Measurements from ENCODE around the gene ITIH4.
A peak's percentile ranks its signal among the peaks of the same experiment; 100 is the strongest.

The ITIH4 gene

DNA sequence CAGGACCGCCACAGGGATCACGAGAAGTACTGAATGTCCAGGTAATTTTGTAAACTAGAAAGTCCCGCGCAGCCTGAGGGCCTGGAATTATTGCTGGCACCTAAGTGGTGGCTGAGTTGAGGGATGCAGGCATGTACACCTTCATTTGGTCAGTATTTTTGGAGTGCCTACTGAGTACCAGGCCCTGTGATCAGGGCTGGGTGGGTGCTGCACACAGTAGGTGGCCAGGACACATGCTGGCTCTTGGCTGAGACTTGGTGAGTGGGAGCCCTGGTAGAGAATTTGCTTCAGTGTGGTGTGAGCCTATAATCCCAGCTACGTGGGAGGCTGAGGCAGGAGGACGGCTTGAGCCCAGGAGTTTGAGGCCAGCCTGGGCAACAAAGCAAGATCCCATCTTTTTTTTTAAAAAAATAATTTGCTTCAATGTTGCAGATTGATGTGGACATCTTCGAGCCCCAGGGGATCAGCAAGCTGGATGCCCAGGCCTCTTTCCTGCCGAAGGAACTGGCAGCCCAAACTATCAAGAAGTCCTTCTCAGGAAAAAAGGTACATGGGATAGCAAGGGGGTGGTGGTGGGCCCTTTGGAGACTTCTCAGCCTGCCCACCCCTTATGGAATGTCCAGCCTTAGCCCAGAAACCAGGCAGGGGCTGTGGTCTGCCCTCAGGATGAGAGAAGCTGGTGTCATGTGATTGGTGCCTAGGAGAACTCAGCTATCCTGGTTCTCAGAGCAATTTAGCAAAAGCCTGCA is 50.5 kb downstream of the ITIH4 start:
- DNase-seq = peak; percentile 8

DNA sequence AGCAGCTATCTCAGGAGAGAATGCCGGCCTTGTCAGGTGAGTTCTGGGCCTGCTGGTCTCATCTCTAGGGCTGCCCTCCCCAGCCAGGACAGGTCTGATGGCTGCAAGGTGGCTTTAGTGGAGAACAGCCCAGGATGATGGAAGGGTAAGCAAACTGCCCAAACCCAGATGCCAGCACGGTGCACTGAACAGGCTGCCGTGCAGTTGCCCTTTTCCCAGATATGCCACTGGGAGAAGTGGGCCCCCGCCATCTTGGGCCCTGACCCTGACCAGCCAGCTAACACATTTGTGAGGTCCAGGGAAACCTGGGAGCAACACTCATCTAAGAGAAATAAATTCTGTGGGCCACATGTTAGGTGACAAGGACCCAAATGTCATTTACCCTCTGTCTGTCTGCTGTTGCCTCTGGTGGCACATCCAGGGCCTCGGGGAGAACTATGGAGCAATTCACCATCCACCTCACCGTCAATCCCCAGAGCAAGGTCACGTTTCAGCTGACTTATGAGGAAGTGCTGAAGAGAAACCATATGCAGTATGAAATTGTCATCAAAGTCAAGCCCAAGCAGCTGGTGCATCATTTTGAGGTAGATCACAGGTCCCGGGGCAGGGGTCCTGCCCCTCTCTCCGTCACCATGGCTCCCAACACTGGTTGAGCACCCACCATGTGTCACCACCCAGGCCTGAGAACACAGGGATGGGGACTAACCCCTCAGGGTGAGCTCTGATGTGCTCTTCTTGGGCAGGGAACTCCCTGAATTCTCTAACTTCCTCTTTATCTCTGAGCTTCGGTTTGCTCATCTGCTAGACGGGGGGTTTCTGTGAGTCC is 51.2 kb downstream of the ITIH4 start:
- peak; percentile 13 for DNase-seq

DNA sequence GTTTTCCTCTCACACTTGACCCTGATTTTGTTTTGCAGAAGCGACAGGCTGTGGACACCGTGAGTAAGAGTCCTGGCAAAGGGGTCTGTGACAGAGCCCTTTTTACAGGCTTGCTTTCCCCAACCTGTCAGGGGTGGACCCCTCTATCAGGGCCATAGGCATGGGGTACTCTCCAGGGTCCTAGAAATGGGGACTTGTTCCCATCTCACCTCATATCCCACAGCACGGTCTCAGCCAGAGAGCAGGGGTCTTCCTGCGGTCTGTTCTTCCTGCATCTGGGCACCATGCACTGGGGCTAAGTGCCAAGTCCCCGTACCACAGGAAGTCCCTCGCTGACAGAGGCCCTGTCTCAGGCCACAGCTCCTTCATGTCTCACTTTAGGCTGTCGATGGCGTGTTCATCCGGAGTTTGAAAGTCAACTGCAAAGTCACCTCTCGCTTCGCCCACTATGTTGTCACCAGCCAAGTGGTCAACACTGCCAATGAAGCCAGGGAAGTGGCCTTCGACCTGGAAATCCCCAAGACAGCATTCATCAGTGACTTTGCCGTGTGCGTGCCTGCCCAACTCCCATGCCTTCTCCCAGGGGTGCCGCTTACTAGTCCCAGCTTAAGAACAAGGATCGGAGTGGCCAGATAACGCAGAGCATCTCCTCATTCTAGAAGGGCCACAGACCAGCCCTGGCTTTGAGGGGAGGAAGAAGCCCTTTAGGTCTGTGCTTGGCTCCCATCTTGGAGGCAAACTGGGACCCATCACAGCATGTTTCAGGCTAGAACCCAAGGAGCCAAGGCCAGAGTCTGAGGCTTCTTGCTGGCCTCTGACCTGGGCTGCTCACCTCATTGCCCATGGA is 52.3 kb downstream of the ITIH4 start:
- DNase-seq = peak; percentile 10

DNA sequence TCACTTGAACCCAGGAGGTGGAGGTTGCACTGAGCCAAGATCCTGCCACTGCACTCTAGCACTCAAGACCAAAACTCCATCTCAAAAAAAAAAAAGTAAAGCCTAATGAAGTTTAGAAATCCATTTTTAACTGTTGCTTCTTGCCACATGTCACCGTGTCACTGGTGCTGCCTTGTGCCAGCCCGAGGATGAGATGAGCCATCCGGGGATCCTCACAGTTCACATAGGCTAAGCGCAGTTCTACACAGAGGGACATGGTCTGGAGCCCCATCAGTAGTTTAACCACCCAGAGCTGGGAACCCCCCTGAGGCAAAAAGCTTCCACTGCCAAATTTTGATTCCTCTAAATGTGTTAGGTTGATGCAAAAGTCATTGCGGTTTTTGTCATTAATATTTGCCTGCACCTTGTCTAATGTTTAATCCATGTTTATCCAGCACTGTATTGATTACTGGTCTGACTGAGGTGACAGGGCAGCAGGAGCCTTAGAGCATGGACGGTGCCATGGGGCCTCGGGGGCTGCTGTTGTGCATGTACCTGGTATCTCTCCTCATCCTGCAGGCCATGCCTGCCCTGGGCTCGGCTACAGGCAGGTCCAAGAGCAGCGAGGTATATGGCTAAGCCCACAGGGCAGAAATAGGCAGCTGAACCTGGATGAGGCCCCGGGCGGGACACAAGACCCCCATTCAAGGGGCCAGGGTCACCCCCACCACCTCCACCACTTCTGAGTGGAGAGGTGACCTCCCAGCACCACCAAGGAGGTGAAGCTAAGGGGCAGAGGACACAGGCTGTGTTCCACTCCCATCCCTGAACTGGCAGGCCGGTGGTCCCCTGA is 53.1 kb downstream of the ITIH4 start, which contains the start of gene ITIH1:
Gene ITIH1, plus strand, starts transcription at position 473 of the 832 bp plus-strand sequence. Its CDS starts 17 bp downstream, at position 490.
- peak; percentile 11 for DNase-seq

DNA sequence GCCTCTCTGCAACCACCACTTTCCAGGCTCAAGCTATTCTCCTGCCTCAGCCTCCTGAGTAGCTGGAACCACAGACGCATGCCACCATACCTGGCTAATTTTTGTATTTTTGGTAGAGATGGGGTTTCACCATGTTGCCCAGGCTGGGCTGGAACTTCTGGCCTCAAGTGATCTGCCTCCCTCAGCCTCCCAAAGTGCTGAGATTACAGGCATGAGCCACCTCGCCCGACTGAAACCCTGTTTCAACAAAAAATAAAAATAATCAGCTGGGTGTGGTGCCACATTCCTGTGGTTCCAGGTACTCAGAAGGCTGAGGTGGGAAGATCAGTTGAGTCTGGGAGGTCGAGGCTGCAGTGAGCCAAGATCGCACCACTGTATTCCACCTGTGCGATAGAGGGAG is 54.0 kb downstream of the ITIH4 start:
- peak; percentile 4 for DNase-seq

DNA sequence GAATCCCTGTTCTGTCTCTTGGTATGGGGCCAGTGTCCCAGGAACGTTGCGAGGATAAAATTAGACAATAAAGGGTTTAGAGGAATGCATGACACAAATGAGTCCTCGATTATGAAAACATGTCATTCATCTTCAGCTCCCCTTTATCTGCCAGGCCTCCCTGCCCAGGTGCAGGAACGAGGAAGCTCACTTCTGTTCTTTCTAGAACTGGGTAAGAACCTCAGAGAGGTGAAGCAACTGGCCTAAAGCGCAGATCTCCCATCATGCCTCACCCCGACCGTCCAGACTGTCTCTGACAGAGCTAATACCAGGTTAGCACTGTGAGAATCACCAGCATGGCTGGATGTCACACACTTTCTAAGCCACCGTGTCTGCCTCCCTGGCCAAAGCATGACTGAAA is 54.6 kb downstream of the ITIH4 start:
- peak; percentile 9 for DNase-seq

DNA sequence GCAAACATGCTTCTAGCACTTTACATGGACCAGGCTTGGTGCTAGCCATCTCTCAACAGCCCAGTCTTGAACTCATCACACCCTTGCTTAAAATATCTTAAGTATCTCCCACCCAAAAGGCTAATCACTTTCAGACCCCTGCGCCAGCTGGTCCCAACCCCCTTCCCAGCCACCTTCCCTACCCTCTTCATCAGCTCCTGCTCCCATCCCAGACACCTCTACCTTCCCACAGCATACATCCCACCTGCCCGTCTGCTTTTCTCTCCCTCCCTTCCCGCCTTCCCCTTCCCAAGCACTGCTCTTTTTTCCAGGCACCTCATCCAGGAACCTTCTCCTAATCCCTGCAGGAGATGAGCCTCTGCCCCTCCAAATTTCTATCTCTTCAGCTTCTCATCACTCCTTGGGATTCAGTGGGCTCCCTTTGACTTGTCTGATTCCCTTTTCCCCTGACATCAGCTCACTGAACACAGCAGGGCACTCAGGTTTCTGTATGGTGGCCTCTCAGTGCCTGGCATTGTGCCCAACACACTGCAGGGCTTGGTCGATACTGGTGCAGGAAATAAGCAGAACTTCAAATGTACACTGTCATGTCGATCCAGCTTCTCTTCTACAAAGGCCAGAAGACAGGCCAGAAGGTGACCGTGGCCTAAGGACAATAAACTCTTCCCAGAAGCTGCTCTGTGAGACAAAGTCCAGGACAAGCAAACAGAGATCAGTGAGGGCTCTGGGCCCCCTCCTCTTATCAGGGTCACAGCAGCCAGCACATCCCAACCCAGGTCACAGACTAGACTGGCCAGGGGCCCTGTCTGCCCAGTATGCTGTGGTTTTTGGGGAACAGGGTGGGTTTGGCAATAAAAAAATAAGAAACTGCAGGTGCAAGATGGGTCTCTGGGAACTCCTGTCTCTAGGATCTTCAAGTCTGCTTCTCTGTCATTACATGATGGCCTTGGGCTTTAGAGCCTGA is 55.3 kb downstream of the ITIH4 start:
- peak; percentile 19 for DNase-seq

DNA sequence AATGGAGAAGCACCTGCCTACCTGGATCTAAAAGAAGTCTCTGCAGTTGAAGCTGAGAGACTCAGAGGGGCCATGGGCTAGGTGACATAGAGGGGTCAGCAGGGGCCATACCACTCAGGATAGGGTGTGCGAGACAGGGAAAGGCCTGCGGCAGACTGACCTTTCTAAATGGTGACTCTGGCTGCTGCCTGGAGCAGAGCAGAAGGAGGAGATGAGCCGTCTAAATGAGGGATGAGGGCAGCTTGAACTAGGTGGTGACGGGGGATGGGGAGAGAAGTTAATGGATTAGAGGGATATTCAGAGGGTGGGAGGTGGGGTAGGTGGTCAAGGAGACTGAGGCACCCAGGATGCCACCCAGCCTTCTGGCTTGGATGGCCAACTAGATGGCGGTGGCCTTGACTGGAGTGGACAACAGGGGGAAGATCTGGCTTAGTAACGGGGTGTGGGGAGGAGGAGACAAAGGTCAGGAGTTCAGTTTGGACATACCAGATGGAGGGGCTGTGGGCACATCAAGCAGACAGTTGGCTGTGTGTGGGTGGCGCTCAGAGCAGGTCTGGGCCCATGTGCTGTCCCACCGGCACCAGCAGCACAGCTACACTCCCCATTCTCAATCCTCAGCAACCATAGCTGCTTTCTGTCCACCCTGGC is 56.3 kb downstream of the ITIH4 start:
- DNase-seq = peak; percentile 7

DNA sequence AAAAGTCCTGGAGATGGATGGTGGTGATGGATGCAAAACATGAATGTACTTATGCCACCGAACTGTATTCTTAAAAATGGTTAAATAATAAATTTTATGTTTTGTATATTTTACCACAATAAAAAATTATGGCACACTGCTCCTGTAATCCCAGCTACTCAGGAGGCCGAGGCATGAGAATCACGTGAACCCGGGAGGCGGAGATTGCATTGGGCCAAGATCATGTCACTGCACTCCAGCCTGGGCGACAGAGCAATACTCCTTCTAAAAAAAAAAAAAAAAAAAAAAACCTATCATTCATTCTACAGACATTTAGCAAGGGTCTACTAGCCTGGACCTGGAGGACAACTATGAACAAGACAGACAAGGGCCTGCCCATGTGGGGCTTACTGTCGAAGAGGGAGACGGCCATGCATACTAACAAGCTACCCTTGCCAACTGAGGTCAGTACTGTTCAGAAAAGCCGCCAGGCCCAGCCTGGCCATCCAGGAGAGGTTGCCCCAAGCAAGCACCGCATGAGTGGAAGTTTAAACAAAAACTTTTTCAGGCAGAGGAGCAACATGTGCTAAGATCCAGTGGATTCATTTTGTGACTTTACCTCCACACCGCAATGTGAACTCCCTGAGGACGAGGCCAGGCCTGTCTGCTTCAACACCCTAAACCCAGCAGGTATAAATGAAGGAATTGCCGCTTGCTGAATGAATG is 57.0 kb downstream of the ITIH4 start:
- DNase-seq = peak; percentile 5

DNA sequence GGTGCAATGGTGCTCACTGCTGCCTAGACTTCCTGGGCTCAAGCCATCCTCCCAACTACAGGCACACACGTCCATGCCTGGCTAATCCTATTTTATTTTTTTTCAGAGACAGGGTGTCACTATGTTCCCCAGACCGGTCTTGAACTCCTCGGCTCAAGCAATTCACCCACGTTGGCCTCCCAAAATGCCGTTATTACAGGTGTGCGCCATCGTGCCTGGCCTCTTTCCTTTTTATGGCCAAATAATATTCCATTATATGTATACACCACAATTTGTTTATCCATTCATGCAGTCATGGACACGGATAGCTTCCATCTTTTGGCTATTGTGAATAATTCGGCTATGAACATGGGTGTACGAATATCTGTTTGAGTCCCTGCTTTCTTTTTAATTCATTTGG is 58.8 kb downstream of the ITIH4 start:
- DNase-seq = no peak

DNA sequence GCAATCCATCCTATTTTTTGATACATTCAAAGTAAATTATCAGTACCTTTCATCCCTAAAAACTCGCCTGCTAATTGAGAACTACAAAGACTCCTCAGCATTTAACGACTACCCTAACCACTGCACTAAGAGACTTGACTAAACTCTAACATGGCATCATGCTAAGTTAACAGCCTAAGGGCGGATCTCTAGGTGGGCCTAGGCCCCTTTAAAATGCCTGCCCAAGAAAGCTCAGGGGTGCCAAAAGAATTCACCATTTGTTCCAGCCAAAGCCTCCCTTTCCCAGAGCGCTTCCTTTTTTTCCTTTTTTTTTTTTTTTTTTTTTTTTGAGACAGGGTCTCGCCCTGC is 59.2 kb downstream of the ITIH4 start:
- no peak for DNase-seq

DNA sequence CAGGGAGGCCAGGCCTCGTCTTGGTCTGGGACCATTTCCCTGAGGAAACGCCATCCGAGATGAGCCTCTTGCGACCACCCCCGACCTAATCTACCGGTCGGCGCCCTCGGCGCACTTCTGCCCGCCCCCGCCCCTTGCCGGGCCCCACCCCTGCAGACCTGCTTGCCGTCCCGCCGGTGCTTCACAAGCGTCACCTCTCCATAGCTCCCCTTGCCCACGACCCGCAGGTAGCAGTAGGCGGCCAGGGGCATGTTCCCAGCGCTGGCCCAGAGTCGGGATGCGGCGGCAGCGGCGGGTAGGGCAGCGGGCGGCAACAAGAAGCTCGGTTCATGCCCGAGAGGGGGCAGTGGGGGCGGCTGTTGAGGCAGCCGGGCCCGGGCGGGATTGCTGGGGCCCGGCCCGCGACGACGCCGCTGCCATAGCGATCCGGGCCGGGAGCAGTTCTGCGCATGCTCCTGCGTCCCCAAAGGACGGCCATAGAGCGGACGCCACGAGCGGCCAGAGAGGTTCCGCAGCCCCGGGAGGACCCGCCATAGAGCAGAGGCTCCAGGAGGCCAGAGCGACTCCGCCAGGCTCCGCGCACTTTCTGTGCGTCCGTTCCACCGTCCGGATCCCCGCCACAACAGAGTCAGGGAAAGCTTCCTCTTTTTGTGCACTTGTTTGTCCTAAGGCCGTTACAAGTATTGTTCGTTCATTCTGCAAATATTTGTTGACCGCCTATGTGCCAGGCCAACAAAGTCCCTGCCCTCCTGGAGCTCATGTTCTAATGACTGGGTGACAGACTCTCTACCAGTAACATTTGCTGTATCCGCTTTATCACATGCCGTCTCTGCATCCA is 59.8 kb downstream of the ITIH4 start, which contains the start of gene NEK4:
Gene NEK4, minus strand, starts transcription at position 445 of the 838 bp plus-strand sequence. Its CDS starts 194 bp downstream, at position 251.
- peak; percentile 94 for DNase-seq

DNA sequence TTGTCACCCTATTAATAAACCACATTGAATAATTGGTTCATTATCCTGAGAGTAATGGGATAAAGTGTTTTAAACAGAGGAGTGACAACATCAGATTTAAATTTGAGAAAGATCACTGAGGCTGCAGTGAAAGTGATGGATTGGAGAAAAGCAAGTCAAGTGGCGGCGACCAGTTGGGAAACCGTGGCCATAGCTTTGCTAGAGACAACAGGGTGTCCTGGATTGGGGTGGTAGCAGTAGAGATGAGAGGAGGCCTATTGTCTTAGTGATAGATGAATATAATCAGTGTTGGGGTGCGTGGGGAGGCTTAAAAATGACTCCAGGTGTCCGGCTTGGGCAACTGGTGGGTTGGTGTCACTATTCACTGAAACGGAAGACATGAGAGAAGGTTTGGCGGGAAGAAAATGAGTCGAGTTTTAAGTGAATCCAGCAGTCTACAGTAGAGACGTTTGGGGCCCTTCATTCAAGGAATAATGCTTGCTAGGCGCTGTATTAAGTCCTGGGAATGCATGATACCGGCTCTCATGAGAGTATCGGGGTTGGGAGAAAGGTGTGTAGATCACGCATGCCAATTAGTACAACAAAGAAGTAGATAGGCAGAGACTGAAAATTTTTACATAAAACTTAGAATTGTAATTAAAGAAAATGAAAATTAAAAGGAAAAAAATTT is 60.6 kb downstream of the ITIH4 start:
- DNase-seq = no peak

DNA sequence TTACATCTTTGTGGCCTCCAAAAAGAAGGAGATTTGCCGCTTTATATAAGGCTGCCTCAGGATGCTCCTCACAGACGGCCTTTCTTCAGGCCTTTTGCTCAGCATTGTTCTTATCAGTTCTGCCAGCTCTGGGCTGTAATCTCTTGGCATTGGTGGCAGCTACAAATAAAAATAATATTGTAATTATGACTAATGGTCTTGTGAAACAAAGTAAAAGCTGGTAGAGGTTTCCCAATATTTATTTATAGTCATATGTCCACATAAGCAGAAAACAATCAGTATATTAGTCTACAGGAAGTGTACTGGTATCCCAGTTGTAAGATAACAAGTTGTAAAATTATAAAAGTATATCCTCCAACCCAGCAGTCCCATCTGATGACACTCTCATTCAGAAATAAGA is 67.0 kb downstream of the ITIH4 start:
- DNase-seq = no peak

Data from femur (tissue), 1 donor.